NCI-H146 treated with DMSO at 0.1 percent for 48 hours (cell line): Measurements from ENCODE around the gene NUCKS1.
"Not testable (repeated sequence)": the region's sequence is repeated elsewhere in the genome, so short reads cannot be mapped to it uniquely, and the experiment has no call there.

ENCODE experiments used
- DNase-seq: peaks from one replicate; lab custom pipeline; 2025; ENCODE audit not compliant: unreplicated experiment; lab: John Stamatoyannopoulos, UW

NUCKS1 gene

DNA sequence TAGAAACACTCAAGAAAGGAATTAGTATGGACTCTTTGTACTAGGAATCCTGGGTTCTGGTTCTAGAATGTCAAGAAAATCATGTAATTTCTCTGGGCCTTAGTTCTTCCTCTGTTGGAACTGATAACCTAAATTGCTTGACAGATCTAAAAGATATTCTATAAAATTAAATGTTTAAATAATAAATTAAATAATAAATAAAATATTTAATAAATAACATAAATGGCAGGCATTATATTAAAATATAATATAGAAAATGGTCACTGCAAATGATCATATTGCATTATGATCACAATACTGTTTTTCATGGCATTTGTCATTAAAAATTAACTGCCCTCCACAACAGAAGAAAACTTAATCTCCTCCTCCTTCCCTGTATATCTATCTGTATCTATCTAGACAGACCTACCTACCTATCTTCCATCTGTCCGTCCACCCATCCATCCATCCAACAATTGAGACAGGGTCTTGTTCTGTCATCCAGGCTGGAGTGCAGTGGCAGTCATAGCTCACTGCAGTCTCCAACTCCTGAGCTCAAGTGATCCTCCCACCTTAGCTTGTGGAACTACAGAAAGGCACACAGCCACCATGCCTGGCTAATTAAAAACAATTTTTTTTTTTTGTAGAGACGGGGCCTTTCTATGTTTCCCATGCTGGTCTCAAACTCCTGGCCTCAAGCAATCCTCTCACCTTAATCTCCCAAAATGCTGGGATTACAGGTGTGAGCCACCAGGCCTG is 16.4 kb downstream of the NUCKS1 start:
- DNase-seq, result no peak

DNA sequence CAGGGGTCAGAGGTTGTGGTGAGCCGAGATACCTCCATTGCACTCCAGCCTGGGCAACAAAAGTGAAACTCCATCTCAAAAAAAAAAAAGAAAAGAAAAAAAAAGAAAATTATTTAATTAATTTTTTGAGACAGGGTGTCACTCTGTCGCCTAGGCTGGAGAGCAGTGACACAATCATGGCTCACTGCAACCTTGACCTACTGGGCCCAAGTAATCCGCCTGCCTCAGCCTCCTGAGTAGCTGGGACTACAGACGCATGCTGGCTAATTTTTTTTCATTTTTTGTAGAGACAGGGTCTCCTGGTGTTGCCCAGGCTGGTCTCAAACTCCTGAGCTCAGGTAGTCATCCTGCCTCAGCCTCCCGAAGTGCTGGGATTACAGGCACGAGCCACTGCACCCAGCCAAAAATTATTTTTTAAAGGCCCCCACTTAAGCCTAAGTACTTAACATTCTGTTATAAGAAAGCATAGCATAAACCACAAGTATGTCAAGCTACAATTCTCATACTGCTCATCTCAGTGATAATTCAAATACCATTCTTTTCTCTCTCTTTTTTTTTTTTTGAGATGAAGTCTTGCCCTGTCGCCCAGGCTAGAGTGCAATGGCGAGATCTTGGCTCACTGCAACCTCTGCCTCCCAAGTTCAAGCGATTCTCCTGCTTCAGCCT is 19.9 kb downstream of the NUCKS1 start:
- no peak for DNase-seq

DNA sequence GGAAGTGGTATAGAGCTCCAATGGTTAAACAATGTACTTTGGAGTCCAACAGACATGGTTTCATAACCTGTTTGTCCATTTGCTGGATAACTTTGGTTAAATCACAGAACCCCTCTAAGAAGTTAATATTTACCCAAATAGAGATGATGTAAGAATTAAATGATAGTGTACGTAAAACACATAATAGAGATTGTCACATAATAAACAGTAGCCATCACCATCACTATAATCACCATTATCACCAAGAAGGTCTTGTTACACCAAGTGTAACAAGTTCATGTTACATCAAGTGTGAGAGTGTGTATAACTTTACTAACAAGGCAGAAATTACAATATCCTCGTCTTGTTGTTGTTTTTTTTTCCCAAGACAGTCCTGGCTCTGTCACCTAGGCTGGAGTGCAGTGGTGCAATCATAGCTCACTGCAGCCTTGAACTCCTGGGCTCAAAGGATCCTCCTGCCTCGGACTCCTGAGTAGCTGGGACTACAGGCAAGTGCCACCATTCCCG is 23.3 kb downstream of the NUCKS1 start:
- DNase-seq, result no peak

DNA sequence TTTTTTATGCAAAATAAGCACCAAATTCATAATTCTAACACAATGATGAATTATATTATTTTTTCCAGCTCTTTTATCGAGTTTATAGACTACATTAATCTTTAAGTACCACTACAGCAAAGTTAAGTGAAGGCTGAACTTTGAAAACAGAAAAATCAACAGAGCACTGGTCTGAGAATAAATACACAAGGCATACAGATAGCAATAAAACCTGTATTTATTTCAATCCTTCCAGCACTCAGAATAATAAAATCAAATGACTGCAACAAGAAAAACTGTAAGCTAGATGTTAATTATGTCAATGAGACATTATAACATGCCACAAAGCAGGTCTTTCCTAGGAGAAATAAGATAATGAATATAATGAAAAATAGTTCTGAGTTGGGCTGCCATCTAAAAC is 24.5 kb downstream of the NUCKS1 start:
- no peak for DNase-seq

DNA sequence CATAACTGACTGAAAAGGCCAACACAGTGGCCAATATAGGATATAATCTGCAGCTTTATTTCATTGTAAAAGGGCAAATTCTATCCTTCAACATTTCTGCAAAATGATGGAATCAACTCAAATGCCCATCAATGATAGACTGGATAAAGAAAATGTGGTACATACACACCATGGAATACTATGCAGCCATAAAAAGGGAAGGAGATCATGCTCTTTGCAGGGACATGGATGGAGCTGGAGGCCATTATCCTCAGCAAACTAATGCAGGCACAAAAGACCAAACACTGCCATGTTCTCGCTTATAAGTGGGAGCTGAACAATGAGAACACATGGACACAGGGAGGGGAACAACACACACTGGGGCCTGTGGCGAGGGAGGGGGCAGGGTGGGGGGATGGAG is 29.2 kb downstream of the NUCKS1 start:
- DNase-seq, result not testable (repeated sequence)

DNA sequence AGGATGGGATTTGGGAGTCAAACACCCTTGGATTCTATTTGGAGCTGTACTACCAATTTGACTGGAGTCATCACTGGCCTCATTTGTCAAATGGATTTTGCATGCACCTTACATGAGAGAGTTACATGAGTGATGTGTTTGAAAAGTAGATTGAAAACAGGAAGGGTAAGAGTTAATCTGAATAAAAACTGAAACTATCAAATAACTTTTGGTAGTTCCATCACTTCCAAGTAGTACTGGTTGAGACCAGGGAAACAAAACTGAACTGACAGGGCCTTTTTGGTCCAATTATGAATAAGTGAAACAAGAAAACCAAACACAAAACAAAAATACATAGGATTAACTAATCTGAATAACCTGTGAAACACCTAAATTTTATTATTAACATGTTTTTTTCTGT is 30.2 kb downstream of the NUCKS1 start:
- no peak for DNase-seq

DNA sequence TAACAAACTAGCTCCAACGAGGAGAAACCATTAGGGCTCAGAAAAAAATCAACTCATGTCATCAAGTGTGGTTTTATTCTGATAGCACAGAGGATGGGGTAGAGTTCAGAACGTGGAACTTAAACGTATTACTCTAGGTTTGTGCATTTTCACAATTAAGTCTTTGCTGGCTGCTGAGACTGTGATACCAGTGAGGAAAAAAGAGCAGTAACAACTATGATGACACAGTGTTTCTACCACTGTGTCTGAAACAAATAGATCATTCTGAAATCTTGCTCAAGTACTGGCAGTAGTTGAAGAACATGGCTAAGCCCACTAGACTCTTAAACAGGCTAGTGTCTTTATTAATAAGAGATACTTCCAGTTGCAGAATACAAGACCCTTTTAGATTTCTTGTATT is 31.0 kb downstream of the NUCKS1 start:
- DNase-seq, result no peak

DNA sequence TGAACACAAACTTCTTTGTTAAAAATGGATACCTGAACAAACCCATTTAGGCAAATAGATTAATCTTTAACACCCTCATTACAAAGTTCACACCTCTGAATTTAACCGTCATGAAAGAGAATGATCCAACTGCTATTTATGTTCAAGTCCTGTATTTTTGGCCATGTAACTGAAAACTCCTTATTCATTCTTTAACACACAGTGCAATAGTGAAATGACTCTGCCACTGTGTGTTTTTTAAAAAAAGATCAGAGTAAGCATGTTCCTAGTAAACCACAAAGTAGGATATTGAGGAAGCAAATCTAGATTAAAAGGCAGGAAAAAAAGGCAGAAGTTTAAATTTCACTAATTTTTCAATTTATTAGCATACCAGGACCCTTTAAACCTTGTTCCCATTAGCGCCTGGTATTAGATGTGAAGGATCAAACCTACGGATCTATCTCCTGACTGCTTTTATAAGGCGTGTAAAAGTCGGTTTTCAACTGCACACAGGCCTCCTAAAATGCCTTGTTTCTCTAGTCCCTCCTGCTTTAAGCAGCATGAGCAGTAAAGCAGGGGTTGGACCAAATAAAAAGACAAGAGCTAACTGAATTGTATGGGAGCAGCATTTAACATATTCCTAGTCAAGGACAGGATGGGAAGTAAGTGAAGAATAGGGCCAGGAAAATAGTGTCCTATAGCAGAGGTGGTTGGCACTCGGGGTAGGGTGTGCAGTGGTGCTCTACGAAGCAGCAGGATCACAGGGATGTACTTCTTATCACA is 33.4 kb downstream of the NUCKS1 start:
- DNase-seq, result no peak

DNA sequence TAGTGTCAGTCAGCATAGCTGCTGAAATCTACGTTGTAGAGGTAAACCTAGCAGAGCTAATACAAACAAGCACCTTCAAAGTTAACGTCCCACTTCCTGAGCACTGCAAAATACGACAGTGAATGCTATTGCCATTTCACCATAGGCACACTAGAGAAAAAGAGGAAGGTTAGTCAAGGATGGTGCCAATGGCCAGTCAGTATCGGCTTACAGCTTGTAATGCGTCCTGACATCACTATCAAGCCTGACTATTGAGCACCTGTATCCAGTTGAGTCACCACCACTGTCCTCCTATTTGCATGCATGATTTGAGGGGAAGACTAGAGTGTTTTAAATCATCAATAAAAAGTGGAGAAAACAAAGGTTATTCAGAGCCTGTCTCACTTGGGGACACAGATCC is 34.4 kb downstream of the NUCKS1 start:
- no peak for DNase-seq

DNA sequence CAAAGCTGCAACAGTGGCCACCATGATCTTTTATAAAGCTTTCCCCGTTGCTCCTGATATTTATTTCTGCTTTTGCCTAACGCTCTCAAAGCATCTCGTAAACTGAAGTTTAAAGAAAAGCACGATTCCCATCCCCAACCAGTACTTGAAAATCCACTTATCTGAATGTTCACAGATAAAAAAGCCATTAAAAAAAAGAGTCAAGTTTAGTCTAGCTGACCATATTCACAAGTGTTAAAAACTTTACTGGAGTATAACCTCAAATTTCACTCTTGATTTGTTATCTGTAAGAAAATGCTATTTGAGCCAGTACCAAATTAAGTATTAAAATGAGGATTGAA is 35.1 kb downstream of the NUCKS1 start:
- DNase-seq, result no peak

DNA sequence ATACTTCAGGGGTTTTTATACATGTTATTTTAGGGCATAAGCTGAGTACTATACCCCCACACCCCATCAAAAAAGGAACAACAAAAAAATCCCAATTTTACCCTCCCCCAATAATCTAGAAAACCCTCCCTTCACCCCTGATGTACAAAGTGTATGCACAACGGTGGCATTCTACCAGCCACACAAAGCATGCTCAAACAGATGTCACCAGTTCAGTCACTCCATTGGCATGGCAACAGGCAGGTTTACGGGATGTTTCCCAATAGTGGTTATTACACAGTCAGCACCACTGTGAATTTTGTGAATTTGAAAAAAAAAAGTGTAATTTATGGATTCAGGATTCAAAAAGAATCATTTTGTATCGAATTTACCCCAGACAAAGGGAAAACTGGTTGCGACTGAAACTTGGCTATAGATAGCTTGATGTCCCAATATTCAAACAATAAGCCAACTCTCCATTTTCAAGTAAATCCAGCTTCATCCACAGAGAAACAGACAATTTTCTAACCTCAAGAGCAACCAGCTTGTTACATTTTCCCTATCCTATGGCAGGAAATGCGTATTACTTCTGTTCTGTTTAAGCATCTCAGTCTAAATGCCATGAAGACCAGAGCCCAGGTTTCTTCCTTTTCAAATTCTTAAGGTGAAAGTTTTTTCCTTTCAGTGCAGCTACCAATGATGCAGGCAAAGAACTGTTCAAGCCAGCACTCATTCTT is 35.6 kb downstream of the NUCKS1 start:
- no peak for DNase-seq

DNA sequence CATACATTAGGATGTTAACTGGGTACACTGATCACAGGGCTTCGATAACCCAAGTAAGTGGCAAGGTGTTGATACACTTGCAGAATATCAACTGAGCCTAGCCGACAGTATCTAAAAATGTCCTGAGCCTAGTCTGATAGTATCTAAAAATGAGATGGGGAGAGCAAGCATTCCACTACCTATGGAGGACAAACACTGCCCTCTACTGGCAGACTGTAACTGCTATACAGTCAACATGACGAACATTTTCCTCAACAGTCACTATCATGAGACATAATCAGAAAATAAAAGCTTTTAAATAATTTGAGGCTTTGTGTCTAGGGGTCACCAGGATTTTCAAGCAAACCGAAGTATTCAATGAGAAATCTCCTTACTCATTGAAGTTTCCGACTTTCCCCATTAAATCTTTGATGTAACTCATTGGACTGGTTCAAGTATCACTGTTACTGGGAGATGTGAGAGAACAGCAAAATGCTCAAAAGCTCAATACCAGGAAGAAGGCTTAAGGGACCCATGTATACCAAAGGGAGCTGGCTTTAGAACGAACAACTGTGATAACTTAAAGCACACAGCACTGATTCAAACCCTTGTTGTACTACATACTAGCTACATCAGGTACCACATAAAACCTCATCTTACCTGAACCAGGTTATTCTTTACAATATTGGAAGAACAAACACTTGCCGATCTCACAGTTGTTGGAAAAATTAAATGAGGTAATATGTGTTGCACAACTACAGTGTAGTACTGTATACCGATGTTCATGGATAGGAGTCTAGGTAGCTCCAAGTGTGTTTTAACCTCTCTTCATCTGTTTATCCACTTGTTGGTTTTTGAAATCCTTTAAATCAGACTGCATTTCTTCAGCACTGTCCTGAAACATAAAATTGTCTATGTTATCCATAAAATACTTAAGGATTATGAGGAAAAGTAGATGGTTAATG is 38.6 kb downstream of the NUCKS1 start:
- DNase-seq, result peak; percentile 38

DNA sequence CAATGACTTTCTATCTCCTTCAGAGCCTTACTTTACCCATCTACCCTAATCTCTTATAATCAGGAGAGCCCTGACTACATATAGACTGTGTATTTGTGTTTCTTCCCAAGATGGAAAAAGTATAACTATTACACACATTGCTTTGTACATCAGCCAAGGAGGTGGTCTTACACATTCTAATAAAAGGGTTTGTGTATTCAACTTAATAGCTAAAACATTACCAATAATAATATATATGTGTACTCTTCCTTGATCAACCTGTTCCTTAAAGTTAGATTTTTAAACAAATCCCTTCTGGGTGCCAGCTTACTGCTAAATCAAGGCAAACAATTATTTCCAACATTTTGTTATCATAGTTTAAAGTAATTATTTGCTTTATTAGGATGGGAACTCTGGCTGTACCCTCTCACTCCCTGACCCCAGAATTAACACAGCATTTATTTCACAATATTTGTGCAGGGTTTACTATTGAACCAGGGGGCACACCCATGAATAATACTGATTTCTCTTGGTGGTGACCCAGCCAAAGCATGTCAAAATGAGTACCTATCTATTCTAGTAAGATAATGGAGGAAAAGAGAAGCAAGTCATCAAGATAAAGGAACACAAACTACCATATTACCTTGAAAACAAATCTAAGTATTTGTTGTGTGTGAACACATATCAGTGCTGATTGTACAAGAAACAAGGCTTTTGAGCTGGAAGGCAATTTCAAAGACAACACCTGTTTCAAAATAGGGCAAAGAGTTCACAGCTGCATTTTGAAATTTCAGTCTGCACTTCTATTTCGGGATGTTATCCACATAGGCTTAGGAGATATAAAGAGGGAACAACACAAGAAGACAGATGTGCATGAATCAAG is 39.5 kb downstream of the NUCKS1 start:
- no peak for DNase-seq

DNA sequence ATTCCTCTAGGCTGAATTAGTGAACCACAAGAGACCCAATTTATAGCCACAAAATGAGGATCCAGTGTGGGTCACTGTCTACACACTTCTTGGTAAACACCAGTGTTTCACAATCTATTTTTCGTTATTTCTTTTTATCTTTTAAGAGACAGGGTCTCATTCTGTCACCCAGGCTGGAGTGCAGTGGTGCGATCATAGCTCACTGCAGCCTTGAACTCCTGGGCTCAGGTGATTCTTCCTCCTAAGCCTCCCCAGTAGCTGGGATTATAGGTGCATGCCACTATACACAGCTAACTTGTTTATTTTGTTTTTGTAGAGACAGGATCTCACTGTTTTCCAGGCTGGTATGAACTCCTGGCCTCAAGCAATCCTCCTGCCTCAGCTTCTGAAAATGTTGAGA is 40.3 kb downstream of the NUCKS1 start:
- no peak for DNase-seq

DNA sequence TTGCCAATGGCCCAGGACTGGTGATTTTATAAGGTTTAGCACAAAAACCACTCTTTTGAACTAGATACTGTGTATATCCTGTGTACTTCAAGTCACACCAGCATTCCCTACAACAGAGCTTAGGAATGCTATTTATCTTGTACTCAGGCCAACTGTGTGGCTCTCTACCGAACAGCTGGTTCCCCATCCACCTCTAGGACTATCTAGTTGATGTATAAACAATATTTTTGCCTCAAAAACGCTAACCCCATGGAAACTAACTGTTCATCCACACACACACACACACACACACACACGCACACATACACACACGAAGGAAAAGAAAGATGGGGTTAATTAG is 41.0 kb downstream of the NUCKS1 start:
- no peak for DNase-seq

DNA sequence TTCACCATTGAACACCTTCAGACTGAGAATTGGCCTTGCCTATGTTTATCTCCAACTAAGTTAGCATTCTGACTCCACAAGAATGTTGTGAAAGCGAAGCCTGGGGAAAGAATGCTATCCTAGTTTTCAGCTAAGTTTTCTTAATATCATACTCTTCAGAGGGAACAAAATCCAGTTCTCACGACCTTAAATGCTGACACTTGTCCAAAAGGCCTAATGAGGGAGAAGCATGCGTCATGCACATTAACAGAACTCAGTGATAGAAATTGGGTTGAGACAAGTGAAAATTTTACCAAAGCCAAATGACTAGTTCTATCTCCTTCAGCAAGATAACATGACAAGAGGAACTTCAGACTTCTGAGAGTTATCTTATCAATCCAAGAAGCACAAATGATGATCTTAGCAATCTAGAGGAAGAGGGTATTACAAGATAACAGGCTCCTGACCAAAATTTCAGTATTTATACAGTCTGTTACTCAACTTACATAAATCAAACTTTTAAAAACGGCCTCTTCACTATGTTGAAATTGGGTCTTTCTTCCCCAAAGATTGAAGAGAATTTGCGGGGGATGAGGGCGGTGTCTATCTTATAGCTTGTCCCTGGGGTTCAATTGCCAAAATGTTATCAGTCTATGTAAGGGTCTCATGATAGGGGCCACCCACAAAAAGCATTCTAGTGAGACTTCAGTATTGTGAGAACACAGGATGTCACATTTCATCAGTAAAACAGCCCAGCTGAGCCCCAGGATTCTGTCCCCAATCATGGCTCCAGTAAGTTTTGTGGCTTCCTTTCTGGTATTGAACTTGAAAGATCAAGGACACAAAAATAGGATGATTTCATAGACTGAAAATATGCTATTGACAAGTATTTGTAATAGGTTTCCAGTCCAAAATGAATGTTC is 43.1 kb downstream of the NUCKS1 start:
- no peak for DNase-seq

DNA sequence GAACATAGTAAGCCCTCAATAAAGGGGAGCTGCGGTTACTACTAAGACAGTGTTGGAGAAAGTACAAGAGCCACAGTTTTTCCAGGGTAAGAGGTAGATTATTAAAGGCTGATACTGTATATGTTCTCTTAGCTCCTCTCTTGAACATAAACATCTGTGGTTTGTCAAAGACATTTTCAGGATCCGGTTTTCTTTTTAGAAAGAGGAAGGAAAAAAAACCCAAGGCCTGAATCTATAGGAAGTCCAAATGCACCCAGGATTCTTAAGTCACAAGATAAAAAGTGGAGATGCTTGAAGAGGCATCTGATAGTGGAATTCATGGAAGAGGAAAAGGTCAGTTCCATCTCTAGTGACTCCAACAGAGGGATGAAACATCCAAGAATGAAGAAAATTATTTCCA is 45.1 kb downstream of the NUCKS1 start:
- no peak for DNase-seq

DNA sequence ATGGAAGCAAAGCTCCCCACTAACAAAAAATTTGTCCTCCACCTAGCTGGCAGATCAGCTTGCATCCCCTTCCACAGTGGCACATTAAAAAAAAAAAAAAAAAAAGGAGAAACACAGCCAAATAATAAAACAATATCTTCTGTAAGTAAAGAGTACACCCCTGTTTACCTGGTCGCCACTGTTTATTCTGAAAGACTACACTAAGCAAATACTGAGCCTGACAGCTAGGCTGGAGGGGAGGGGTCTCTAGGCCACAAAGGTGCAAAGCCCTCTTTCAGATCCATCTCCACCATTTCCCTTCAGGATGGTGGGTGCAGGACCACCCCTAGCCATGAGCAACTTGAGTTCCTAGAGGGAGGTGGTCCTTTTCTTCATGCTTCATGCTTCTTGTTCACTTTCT is 46.9 kb downstream of the NUCKS1 start:
- peak; percentile 36 for DNase-seq

DNA sequence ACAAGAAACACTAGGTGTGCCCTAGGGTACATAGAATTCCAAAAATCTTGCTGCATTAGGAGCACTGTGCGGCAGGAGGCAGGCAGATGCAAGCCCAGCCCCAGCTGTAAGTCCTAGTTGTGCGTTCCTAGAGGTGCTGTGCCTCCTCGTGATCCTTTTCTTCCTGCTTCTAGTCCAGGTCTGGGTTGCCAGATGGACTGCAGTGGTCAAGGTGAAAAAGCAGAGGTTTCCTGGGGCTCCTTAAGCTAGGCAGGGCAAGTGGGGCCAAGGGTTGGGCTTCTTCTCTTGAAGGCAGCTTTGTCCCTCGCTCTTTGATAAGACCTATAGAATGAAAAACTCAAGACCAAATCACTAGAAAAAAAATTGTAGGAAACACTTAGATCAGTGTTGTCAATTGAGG is 48.1 kb downstream of the NUCKS1 start:
- no peak for DNase-seq
